CD8-positive, alpha-beta memory T cell (primary cell): Measurements from ENCODE around the gene POLD4. TPM values are rescaled to one million over a fixed set of nuclear protein-coding genes. Genes with fewer than 3 reads are reported as not detected.

Source experiments
- CTCF ChIA-PET: fragments of 350-600 bp; sonication (Branson Sonifier 250); formaldehyde crosslinking; loops from one replicate; lab custom pipeline; 2021; ENCODE audit warnings: antibody characterized with exemption; lab: Charles Lee
- POLR2A ChIA-PET: fragments of 350-600 bp; sonication (Branson Sonifier 250); formaldehyde crosslinking; loops from one replicate; lab custom pipeline; 2021; ENCODE audit warnings: antibody characterized with exemption; lab: Charles Lee
- DNase-seq, 5 donors: peaks; one replicate each; pipeline versions ENCODE4 v3.0.0 to v3.0.0-alpha.2; 2020 to 2022; ENCODE audit warnings: mixed read lengths in 1 of 5
- H3K27ac ChIP-seq: one replicate; pipeline ENCODE4 v1.7.0; 2013; ENCODE audit warnings: low read depth, mild to moderate bottlenecking, low read length, moderate library complexity
- H3K27me3 ChIP-seq: 2 replicates; pipeline ENCODE4 v1.7.0; 2013; ENCODE audit warnings: low read length, mild to moderate bottlenecking; ENCODE audit not compliant: insufficient read depth, poor library complexity, severe bottlenecking
- H3K36me3 ChIP-seq: 2 replicates; pipeline ENCODE4 v1.7.0; 2013; ENCODE audit warnings: mild to moderate bottlenecking, low read length, moderate library complexity; ENCODE audit not compliant: insufficient read depth
- H3K4me1 ChIP-seq: 2 replicates; pipeline ENCODE4 v1.7.0; 2013; ENCODE audit warnings: mild to moderate bottlenecking, low read length, moderate library complexity; ENCODE audit not compliant: insufficient read depth
- H3K4me3 ChIP-seq: 2 replicates; pipeline ENCODE4 v1.7.0; 2013; ENCODE audit warnings: mild to moderate bottlenecking, low read length
- H3K9me3 ChIP-seq: 2 replicates; pipeline ENCODE4 v1.7.0; 2013; ENCODE audit warnings: mild to moderate bottlenecking, low read length
- H3K27ac Mint-ChIP-seq, 8 donors: one replicate each; pipeline ENCODE4 v1.8.0; 2020 to 2021; ENCODE audit warnings: mixed read lengths in 8 of 8, mild to moderate bottlenecking in 6 of 8, inconsistent platforms in 3 of 8, moderate library complexity in 3 of 8
- H3K27me3 Mint-ChIP-seq, 2 donors: one replicate each; pipeline ENCODE4 v1.8.0; 2020 to 2021; ENCODE audit warnings: mixed read lengths in 2 of 2, mild to moderate bottlenecking in 1 of 2, moderate library complexity in 1 of 2
- H3K36me3 Mint-ChIP-seq, 3 donors: one replicate each; pipeline ENCODE4 v1.8.0; 2020 to 2021; ENCODE audit warnings: mixed read lengths in 3 of 3, inconsistent platforms in 1 of 3, mild to moderate bottlenecking in 1 of 3
- H3K4me1 Mint-ChIP-seq, 3 donors: one replicate each; pipeline ENCODE4 v1.8.0; 2020 to 2021; ENCODE audit warnings: mixed read lengths in 3 of 3, inconsistent platforms in 1 of 3, mild to moderate bottlenecking in 1 of 3
- H3K4me3 Mint-ChIP-seq, 7 donors: one replicate each; pipeline ENCODE4 v1.8.0; 2020 to 2021; ENCODE audit warnings: mixed read lengths in 7 of 7, mild to moderate bottlenecking in 6 of 7, moderate library complexity in 4 of 7, inconsistent platforms in 2 of 7
- H3K9me3 Mint-ChIP-seq, 5 donors: one replicate each; pipeline ENCODE4 v1.8.0; 2020 to 2022; ENCODE audit warnings: mixed read lengths in 5 of 5, mild to moderate bottlenecking in 3 of 5, moderate library complexity in 2 of 5, inconsistent platforms in 1 of 5
- polyA plus RNA-seq: library from polyadenylated mRNA; unstranded; fragments of 300-500 nt; fragmentation: Illumina TruSeq; gene quantifications from one replicate; pipeline ENCODE4 v1.2.3, GENCODE V29; 2021
- total RNA-seq, 2 experiments: library from RNA; stranded (reverse); gene quantifications; one replicate each; pipeline ENCODE4 v1.2.3, GENCODE V29; 2021

POLD4 gene
- total and polyA plus RNA-seq, 3 experiments from 2014 or later = 32.3 to 91.2 (median 37.8) TPM

DNA sequence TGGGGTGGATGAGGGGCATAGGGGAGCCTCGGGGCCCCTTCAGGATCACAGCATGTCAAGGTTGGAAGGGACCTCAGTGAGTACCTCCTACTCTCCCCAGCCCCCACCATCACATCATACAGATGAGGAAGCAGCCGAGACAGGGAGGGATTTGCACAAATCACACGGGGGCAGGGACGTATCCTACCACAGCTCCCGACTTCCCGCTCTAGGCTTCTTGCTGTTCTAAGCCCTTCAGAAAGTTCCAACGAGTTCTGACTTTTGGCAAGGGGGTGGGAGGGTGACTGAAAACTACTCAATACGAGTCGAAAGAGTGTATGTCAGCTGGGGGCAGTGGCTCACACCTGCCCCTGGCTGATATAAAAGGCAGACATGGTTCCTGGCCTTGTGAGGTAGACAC, 33.7 kb upstream of the POLD4 start:
- peaks cover 23% of the 10 kb centered on the region for H3K4me1 ChIP-seq
- H3K9me3 ChIP-seq = no peaks in the 10 kb centered on the region
- Mint-ChIP-seq H3K9me3 (no peaks in the 10 kb centered on the region), H3K27ac (peak overlapping the region in 1 of 8 donors; percentile 69), H3K27me3 (peaks cover 0 to 3% of the 10 kb centered on the region in 2 donors), H3K36me3 (no peaks in the 10 kb centered on the region), H3K4me3 (no peak overlapping the region), H3K4me1 (peaks cover 20 to 29% (median 25%) of the 10 kb centered on the region in 3 donors)
- no peak overlapping the region for H3K27ac ChIP-seq
- H3K36me3 ChIP-seq = no peaks in the 10 kb centered on the region
- ChIA-PET CTCF (interaction anchor here (1.2 to 25.1 kb wide), 6 partner anchors 9 to 125 kb away, joined by 4 to 860 read pairs (median 30); partner anchors contain the start of genes AIP, CLCF1, POLD4 and PPP1CA), POLR2A (interaction anchor here (1.1 kb wide), 1 partner anchor 25 kb away, joined by 3 read pairs; no protein-coding TSS in a partner anchor)
- H3K27me3 ChIP-seq = peaks cover 5% of the 10 kb centered on the region
- no peak overlapping the region for H3K4me3 ChIP-seq
- no peak for DNase-seq

DNA sequence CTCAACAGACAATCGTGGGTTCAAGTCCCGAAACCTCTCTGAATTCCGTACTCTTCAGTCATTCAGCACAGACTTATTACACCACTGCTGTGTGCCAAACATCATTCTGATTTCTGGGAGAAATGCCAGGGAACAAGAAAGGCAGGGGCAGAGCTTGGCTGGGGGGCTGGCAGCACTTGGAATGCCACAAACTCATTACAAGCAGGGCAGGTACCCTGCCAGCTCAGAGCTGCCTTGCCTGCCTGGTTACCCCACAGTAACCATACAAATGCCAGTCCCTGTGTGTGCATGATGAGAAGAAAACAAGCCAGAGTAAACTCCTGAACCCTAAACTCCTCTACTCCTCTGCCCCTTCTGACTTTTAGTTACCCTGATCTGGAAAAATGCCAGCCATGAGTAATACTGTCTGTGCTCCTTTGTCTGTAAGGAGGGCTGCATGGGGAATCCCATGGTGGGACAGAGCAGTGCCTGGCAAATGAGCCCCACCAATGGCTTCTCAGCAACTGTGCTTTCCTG, 31.6 kb upstream of the POLD4 start:
- Histone ChIP-seq H3K27ac (no peak overlapping the region), H3K4me3 (no peak overlapping the region), H3K9me3 (no peaks in the 10 kb centered on the region), H3K4me1 (peaks cover 13% of the 10 kb centered on the region), H3K27me3 (peaks cover 5% of the 10 kb centered on the region), H3K36me3 (no peaks in the 10 kb centered on the region)
- Mint-ChIP-seq H3K27me3 (peaks cover 0 to 3% of the 10 kb centered on the region in 2 donors), H3K27ac (peak overlapping the region in 1 of 8 donors; percentile 33), H3K36me3 (no peaks in the 10 kb centered on the region), H3K9me3 (no peaks in the 10 kb centered on the region), H3K4me3 (no peak overlapping the region), H3K4me1 (peaks cover 15 to 27% (median 22%) of the 10 kb centered on the region in 3 donors)
- CTCF ChIA-PET = interaction anchor here (1.2 to 25.1 kb wide), 7 partner anchors 12 to 229 kb away, joined by 3 to 860 read pairs (median 4); partner anchors contain the start of genes CLCF1, POLD4 and PPP1CA
- no peak for DNase-seq
- POLR2A ChIA-PET = interaction anchor here (1.2 kb wide), 1 partner anchor 20 kb away, joined by 3 read pairs; no protein-coding TSS in a partner anchor

DNA sequence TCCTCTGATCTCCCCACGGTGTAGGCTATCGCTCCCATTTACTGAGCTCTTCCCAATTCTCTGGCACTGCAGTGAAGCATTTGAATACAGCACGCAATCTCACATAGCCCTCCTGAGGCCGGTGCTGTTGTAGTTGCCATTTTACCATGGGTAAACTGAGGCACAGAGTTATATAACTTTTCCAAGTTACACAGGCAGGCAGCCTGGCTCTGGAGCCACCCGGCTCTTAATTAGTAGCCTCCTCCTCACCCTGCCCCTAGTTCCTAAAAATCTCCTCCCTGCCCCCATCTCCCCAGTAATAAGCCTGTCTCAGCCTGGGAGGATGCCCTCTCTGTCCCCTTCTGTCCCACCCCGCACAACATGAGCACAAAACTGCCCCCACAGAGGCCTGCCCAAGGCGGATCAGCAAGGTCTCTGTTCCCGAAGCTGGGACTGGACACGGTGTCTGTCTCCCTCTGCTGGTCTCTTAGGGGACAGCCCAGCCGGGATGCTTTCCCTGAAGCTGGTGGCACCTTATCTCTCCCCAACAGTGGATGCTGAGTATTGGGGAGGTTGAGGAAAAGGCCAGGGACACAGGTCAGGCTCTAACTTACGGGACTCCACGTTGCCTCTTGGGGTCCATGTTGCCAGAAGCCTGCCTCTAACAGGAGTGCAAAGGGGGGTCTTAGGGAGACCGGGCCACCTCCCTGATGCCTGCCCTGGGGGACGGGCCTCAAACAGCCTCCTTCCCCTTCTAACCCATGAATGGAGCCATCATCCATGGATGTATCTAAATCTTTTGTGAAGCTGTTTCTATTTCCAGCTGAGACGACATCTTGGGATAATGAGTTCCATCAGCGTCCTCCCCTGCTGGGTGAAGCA, 29.2 kb upstream of the POLD4 start:
- H3K9me3 Mint-ChIP-seq = no peaks in the 10 kb centered on the region
- Histone ChIP-seq H3K27me3 (peaks cover 5% of the 10 kb centered on the region), H3K4me1 (peaks cover 8% of the 10 kb centered on the region), H3K36me3 (no peaks in the 10 kb centered on the region), H3K9me3 (no peaks in the 10 kb centered on the region), H3K27ac (no peak overlapping the region), H3K4me3 (no peak overlapping the region)
- peaks cover 5 to 16% (median 11%) of the 10 kb centered on the region in 3 donors for H3K4me1 Mint-ChIP-seq
- peaks cover 0 to 3% of the 10 kb centered on the region in 2 donors for H3K27me3 Mint-ChIP-seq
- no peak overlapping the region for H3K4me3 Mint-ChIP-seq
- CTCF ChIA-PET = interaction anchor here (0.6 to 25.1 kb wide), 27 partner anchors 9 to 197 kb away, joined by 3 to 860 read pairs (median 6); partner anchors contain the start of genes CLCF1, POLD4, PPP1CA and RAD9A
- H3K36me3 Mint-ChIP-seq = no peaks in the 10 kb centered on the region
- peak; percentile 76 to 88 (median 77) for DNase-seq
- peak overlapping the region in 6 of 8 donors; percentile 2 to 80 (median 72) for H3K27ac Mint-ChIP-seq
- POLR2A ChIA-PET = interaction anchor here (0.5 to 4.3 kb wide), 8 partner anchors 9 to 116 kb away, joined by 3 to 46 read pairs (median 4); partner anchors contain the start of genes CLCF1, POLD4 and RAD9A

DNA sequence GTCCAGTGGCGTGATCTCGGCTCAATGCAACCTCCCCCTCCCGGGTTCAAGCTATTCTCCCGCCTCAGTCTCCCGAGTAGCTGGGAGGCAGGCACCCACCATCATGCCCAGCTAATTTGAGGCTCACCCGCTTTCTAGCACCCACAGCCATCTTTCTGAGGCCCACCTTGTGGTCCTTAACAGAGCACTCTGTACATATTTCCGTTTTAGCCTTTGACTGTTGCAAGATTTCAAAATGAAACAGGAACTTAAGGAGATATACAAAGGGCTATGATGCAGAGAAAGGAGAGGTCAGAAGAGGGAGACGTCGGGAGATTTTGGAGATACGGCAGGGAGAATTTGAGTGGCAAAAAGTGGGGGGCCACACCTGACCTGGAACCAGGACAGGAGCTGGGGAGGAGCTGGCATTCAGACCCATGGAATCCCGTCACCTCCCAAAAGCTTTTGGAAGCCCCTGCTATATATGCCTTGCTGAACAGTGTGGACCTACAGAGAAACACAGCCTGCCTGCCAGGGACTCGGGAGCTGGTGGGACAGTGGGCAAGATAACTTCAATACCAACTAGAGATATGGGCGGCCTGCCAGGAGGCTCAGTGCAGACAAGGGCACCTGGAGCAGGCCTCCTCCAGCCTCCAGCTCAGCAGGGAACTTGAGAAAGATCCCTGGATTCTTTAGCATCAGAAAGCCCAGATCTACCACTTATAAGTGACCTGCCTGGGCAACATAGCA, 28.1 kb upstream of the POLD4 start:
- no peaks in the 10 kb centered on the region for H3K36me3 Mint-ChIP-seq
- CTCF ChIA-PET = interaction anchor here (0.9 to 25.1 kb wide), 19 partner anchors 9 to 128 kb away, joined by 3 to 860 read pairs (median 9); partner anchors contain the start of genes CLCF1, POLD4, PPP1CA and RAD9A
- no peaks in the 10 kb centered on the region for H3K9me3 Mint-ChIP-seq
- H3K4me1 ChIP-seq = peaks cover 8% of the 10 kb centered on the region
- peak overlapping the region in 6 of 8 donors; percentile 44 to 87 (median 64) for H3K27ac Mint-ChIP-seq
- H3K27me3 ChIP-seq = peaks cover 5% of the 10 kb centered on the region
- no peak overlapping the region for H3K4me3 Mint-ChIP-seq
- H3K27ac ChIP-seq = no peak overlapping the region
- DNase-seq = no peak
- POLR2A ChIA-PET = interaction anchor here (0.6 to 4.3 kb wide), 6 partner anchors 10 to 62 kb away, joined by 3 to 46 read pairs (median 4); partner anchors contain the start of gene POLD4
- peaks cover 0 to 3% of the 10 kb centered on the region in 2 donors for H3K27me3 Mint-ChIP-seq
- H3K4me1 Mint-ChIP-seq = peaks cover 5 to 24% (median 11%) of the 10 kb centered on the region in 3 donors
- H3K36me3 ChIP-seq = no peaks in the 10 kb centered on the region
- H3K4me3 ChIP-seq = no peak overlapping the region
- H3K9me3 ChIP-seq = no peaks in the 10 kb centered on the region

DNA sequence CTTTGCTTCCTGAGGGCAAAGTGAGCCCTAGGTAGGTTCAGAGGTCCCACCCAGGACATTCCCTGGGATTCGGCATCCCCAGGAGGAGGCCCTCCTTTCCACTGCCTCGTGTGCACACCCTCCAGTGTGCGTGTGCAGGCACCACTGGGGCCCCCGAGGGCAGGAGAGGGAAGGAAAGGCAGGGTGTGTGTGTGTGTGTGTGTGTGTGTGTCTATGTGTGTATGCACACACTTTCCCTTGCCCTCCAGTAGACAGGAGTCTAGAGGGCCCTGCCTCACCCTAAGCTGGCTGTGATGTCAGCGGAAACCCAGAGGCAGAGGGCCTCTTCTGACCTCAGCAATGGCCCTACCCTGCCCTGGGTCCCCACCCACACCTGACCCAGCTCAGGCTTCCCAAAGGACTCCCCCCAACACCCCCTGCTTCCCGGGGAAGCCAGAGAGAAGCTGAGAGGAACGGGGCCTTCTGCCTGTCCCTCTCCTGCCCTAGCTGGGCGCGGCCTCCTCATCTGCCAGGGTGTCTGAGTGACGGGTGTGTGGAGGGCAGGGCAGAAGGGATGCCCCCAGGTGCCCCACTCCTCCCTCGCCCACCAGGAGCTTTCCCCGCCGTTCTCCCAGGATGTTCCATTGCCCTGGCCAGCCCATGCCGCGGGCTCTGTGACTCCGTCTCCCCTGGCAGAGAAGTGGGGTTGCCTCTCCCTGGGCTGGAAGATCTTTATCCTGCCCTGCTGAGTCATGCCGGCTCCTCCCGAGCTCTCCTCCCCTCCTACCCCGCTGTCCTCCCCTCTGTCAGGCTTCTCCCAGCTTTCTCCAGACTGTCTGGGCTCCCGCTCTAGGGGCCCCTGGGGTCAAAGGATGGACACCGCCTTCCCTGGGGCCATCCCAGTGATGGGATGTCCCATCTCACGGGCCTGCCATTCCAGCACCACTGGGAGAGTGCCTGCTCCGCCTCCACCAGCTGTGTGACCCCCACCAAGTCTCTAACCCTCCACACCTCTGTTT, 26.0 kb upstream of the POLD4 start:
- ChIA-PET CTCF (interaction anchor here (1.0 to 25.1 kb wide), 5 partner anchors 7 to 117 kb away, joined by 3 to 860 read pairs (median 15); partner anchors contain the start of genes CLCF1, POLD4 and RAD9A), POLR2A (interaction anchor here (4.3 kb wide), 1 partner anchor 27 kb away, joined by 46 read pairs; the partner anchor contains the start of gene POLD4)
- Mint-ChIP-seq H3K27me3 (peaks cover 0 to 1% of the 10 kb centered on the region in 2 donors), H3K36me3 (no peaks in the 10 kb centered on the region), H3K4me1 (peaks cover 16 to 45% (median 18%) of the 10 kb centered on the region in 3 donors), H3K9me3 (no peaks in the 10 kb centered on the region), H3K27ac (peak overlapping the region in 1 of 8 donors; percentile 41), H3K4me3 (no peak overlapping the region)
- no peak for DNase-seq
- H3K4me3 ChIP-seq = no peak overlapping the region
- H3K27me3 ChIP-seq = peaks cover 3% of the 10 kb centered on the region
- no peaks in the 10 kb centered on the region for H3K9me3 ChIP-seq
- peaks cover 20% of the 10 kb centered on the region for H3K4me1 ChIP-seq
- H3K27ac ChIP-seq = no peak overlapping the region
- no peaks in the 10 kb centered on the region for H3K36me3 ChIP-seq

DNA sequence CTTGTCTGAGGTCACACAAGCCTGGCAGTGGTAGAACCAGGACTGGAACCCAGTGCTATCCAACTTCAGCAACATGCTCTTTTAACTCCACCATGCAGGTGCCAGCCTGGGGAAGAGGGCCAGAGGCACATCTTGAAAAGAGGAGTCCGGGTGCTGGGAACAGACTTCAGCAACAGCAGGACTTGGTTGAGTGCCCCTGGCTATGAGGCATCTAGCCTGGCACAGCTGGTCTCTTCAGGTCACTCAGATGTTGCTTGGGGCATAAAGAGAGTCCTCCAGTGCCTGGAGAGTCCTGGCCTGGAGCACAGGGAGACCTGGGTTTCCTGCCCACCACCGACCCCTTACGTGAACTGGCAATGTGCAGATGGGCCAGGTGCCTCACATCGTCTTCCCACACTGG, 25.2 kb upstream of the POLD4 start:
- Mint-ChIP-seq H3K27me3 (peaks cover 0 to 2% of the 10 kb centered on the region in 2 donors), H3K4me1 (peaks cover 21 to 52% (median 23%) of the 10 kb centered on the region in 3 donors), H3K4me3 (no peak overlapping the region), H3K36me3 (peaks cover 0 to under 1% (median 0%) of the 10 kb centered on the region in 3 donors), H3K27ac (peak overlapping the region in 1 of 8 donors; percentile 48), H3K9me3 (peaks cover 0 to under 1% (median 0%) of the 10 kb centered on the region in 5 donors)
- H3K4me3 ChIP-seq = no peak overlapping the region
- peaks cover 28% of the 10 kb centered on the region for H3K4me1 ChIP-seq
- no peak for DNase-seq
- CTCF ChIA-PET = interaction anchor here (1.3 to 25.1 kb wide), 2 partner anchors 8 to 20 kb away, joined by 4 to 860 read pairs; partner anchors contain the start of gene POLD4
- POLR2A ChIA-PET = interaction anchor here (0.7 to 4.3 kb wide), 2 partner anchors 26 to 90 kb away, joined by 4 to 46 read pairs; partner anchors contain the start of gene POLD4
- no peaks in the 10 kb centered on the region for H3K9me3 ChIP-seq
- H3K36me3 ChIP-seq = no peaks in the 10 kb centered on the region
- no peak overlapping the region for H3K27ac ChIP-seq
- H3K27me3 ChIP-seq = peaks cover 3% of the 10 kb centered on the region
